ENCODE measurements around the gene NUDT4.
"Not testable (repeated sequence)": the region's sequence is repeated elsewhere in the genome, so short reads cannot be mapped to it uniquely, and the experiment has no call there.

NUDT4 gene

DNA sequence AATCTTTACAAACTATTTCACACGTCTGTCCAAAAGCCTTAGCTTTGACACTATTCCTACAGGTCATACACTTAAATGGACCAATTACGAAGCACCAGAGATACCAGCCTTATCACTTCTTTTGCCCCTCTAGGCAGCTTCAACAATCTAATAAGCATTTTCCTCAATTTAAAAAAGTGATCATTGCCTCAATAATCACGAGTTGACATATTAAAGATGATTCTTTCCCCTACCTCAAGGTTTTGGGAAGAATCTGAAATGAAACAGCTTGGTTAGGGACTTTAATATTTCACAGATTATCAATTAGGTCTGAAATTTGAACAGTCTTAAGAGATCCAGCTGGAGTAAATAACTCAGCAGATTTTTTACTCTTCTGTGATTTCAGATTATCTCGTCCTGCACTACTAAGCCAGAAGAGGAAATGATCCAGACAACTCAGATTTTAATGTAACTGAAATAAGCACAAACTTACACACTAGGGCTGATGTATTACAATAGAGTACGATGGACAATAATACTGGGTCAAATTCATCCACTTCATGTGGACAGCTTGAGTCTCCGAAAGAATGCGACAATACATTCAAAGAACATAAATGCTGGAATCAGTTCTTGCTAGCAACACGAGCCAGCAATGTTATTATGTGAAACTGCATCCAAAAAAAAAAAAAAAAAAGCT is 48.1 kb downstream of the NUDT4 start:
- Histone ChIP-seq H3K4me3 (ENCODE audit: insufficient read depth, low read depth, low read length, poor library complexity, severe bottlenecking) (no peak overlapping the region), H3K36me3 (ENCODE audit: control insufficient read depth, insufficient read depth, low read length) (no peaks in the 10 kb centered on the region), H3K4me1 (ENCODE audit: control insufficient read depth, insufficient read depth, low read length, poor library complexity, severe bottlenecking) (peaks cover 33% of the 10 kb centered on the region), H3K27me3 (replicated peaks; ENCODE audit: control insufficient read depth, insufficient read depth, low read length, poor library complexity, severe bottlenecking) (no peaks in the 10 kb centered on the region), H3K27ac (ENCODE audit: insufficient read depth, low read length, poor library complexity, severe bottlenecking) (no peak overlapping the region), H3K9me3 (ENCODE audit: control insufficient read depth, low read length) (no peaks in the 10 kb centered on the region)
- no peak for DNase-seq

- H3K4me1 ChIP-seq (ENCODE audit: control insufficient read depth, insufficient read depth, low read length, poor library complexity, severe bottlenecking) = peaks cover 33% of the 10 kb centered on the region
- H3K4me3 ChIP-seq (ENCODE audit: insufficient read depth, low read depth, low read length, poor library complexity, severe bottlenecking) = peak overlapping the region; percentile 2
- no peak overlapping the region for H3K27ac ChIP-seq (ENCODE audit: insufficient read depth, low read length, poor library complexity, severe bottlenecking)
- H3K36me3 ChIP-seq (ENCODE audit: control insufficient read depth, insufficient read depth, low read length) = no peaks in the 10 kb centered on the region
- H3K27me3 ChIP-seq (replicated peaks; ENCODE audit: control insufficient read depth, insufficient read depth, low read length, poor library complexity, severe bottlenecking) = no peaks in the 10 kb centered on the region
- H3K9me3 ChIP-seq (ENCODE audit: control insufficient read depth, low read length) = no peaks in the 10 kb centered on the region
- no peak for DNase-seq
Measured at GRCh38 chr12:93426412-93426805, 48.7 kb downstream of the NUDT4 start.

- peaks cover 29% of the 10 kb centered on the region for H3K4me1 ChIP-seq (ENCODE audit: control insufficient read depth, insufficient read depth, low read length, poor library complexity, severe bottlenecking)
- H3K36me3 ChIP-seq (ENCODE audit: control insufficient read depth, insufficient read depth, low read length) = no peaks in the 10 kb centered on the region
- H3K9me3 ChIP-seq (ENCODE audit: control insufficient read depth, low read length) = no peaks in the 10 kb centered on the region
- DNase-seq = no peak
- H3K27ac ChIP-seq (ENCODE audit: insufficient read depth, low read length, poor library complexity, severe bottlenecking) = no peak overlapping the region
- no peaks in the 10 kb centered on the region for H3K27me3 ChIP-seq (replicated peaks; ENCODE audit: control insufficient read depth, insufficient read depth, low read length, poor library complexity, severe bottlenecking)
- H3K4me3 ChIP-seq (ENCODE audit: insufficient read depth, low read depth, low read length, poor library complexity, severe bottlenecking) = no peak overlapping the region
Measured at GRCh38 chr12:93427779-93428564, 50.2 kb downstream of the NUDT4 start.

GRCh38 chr12:93429448-93429847 is 51.7 kb downstream of the NUDT4 start:
- Histone ChIP-seq H3K36me3 (ENCODE audit: control insufficient read depth, insufficient read depth, low read length) (no peaks in the 10 kb centered on the region), H3K9me3 (ENCODE audit: control insufficient read depth, low read length) (no peaks in the 10 kb centered on the region), H3K4me1 (ENCODE audit: control insufficient read depth, insufficient read depth, low read length, poor library complexity, severe bottlenecking) (peaks cover 29% of the 10 kb centered on the region), H3K27ac (ENCODE audit: insufficient read depth, low read length, poor library complexity, severe bottlenecking) (no peak overlapping the region), H3K4me3 (ENCODE audit: insufficient read depth, low read depth, low read length, poor library complexity, severe bottlenecking) (no peak overlapping the region), H3K27me3 (replicated peaks; ENCODE audit: control insufficient read depth, insufficient read depth, low read length, poor library complexity, severe bottlenecking) (no peaks in the 10 kb centered on the region)
- DNase-seq = no peak

- Histone ChIP-seq H3K36me3 (ENCODE audit: control insufficient read depth, insufficient read depth, low read length) (no peaks in the 10 kb centered on the region), H3K4me3 (ENCODE audit: insufficient read depth, low read depth, low read length, poor library complexity, severe bottlenecking) (no peak overlapping the region), H3K4me1 (ENCODE audit: control insufficient read depth, insufficient read depth, low read length, poor library complexity, severe bottlenecking) (peaks cover 29% of the 10 kb centered on the region), H3K27ac (ENCODE audit: insufficient read depth, low read length, poor library complexity, severe bottlenecking) (no peak overlapping the region), H3K27me3 (replicated peaks; ENCODE audit: control insufficient read depth, insufficient read depth, low read length, poor library complexity, severe bottlenecking) (no peaks in the 10 kb centered on the region), H3K9me3 (ENCODE audit: control insufficient read depth, low read length) (no peaks in the 10 kb centered on the region)
- DNase-seq = no peak
Measured at GRCh38 chr12:93429852-93430251, 52.1 kb downstream of the NUDT4 start.

DNA sequence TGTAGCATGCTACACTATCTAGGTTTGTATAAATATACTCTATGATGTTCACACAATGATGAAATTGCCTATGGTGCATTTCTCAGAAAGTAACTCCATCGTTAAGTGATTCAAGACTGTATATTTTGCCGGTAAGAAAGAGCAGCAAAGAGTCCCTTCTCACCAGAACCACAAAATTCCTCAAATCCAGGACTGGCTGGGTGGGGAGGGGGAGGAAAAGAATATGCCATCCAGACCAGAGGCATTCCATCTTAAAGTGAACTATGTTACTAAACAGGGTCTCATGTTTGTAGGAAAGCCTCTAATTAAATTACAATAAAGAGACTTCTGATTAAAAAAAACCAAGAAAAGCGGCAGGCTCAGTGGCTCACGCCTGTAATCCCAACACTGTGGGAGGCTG is 52.6 kb downstream of the NUDT4 start:
- no peak for DNase-seq
- H3K4me3 ChIP-seq (ENCODE audit: insufficient read depth, low read depth, low read length, poor library complexity, severe bottlenecking) = no peak overlapping the region
- no peaks in the 10 kb centered on the region for H3K9me3 ChIP-seq (ENCODE audit: control insufficient read depth, low read length)
- no peaks in the 10 kb centered on the region for H3K27me3 ChIP-seq (replicated peaks; ENCODE audit: control insufficient read depth, insufficient read depth, low read length, poor library complexity, severe bottlenecking)
- peaks cover 27% of the 10 kb centered on the region for H3K4me1 ChIP-seq (ENCODE audit: control insufficient read depth, insufficient read depth, low read length, poor library complexity, severe bottlenecking)
- H3K36me3 ChIP-seq (ENCODE audit: control insufficient read depth, insufficient read depth, low read length) = no peaks in the 10 kb centered on the region
- H3K27ac ChIP-seq (ENCODE audit: insufficient read depth, low read length, poor library complexity, severe bottlenecking) = no peak overlapping the region

GRCh38 chr12:93432031-93432430 is 54.3 kb downstream of the NUDT4 start:
- not testable (repeated sequence) for H3K4me3 ChIP-seq (ENCODE audit: insufficient read depth, low read depth, low read length, poor library complexity, severe bottlenecking); H3K27ac ChIP-seq (ENCODE audit: insufficient read depth, low read length, poor library complexity, severe bottlenecking); H3K27me3 ChIP-seq (replicated peaks; ENCODE audit: control insufficient read depth, insufficient read depth, low read length, poor library complexity, severe bottlenecking); H3K36me3 ChIP-seq (ENCODE audit: control insufficient read depth, insufficient read depth, low read length); H3K9me3 ChIP-seq (ENCODE audit: control insufficient read depth, low read length); DNase-seq
- peaks cover 17% of the 10 kb centered on the region for H3K4me1 ChIP-seq (ENCODE audit: control insufficient read depth, insufficient read depth, low read length, poor library complexity, severe bottlenecking)

DNA sequence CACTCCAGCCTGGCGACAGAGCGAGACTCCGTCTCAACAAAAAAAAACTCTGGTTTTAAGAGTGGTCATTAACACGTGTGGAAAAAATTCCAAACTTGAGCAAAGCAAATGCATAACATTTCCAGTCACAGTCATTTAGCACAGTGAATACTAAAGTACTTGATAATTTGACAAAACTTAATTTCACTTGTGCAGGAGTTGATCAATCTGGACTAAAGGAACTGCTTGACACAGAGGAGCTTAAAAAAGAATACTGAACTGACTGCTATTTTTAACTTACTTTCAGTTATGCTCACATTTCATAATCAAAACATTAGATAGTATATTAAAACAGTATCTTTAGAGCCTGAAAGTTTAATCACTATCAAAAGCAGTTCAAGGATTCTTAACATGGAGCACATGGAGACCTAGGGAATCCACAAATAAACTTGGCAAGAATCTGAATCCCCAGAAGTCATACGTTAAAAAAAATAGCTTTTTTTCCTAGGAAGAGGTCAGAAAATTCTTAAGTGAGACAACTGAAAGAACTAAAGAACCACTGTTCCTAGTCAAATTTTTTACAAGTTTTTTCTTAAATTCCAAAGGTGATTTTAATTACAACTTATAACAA is 56.6 kb downstream of the NUDT4 start:
- Histone ChIP-seq H3K9me3 (ENCODE audit: control insufficient read depth, low read length) (no peaks in the 10 kb centered on the region), H3K27me3 (replicated peaks; ENCODE audit: control insufficient read depth, insufficient read depth, low read length, poor library complexity, severe bottlenecking) (no peaks in the 10 kb centered on the region), H3K36me3 (ENCODE audit: control insufficient read depth, insufficient read depth, low read length) (no peaks in the 10 kb centered on the region), H3K4me3 (ENCODE audit: insufficient read depth, low read depth, low read length, poor library complexity, severe bottlenecking) (no peak overlapping the region), H3K4me1 (ENCODE audit: control insufficient read depth, insufficient read depth, low read length, poor library complexity, severe bottlenecking) (peaks cover 34% of the 10 kb centered on the region), H3K27ac (ENCODE audit: insufficient read depth, low read length, poor library complexity, severe bottlenecking) (no peak overlapping the region)
- no peak for DNase-seq

DNA sequence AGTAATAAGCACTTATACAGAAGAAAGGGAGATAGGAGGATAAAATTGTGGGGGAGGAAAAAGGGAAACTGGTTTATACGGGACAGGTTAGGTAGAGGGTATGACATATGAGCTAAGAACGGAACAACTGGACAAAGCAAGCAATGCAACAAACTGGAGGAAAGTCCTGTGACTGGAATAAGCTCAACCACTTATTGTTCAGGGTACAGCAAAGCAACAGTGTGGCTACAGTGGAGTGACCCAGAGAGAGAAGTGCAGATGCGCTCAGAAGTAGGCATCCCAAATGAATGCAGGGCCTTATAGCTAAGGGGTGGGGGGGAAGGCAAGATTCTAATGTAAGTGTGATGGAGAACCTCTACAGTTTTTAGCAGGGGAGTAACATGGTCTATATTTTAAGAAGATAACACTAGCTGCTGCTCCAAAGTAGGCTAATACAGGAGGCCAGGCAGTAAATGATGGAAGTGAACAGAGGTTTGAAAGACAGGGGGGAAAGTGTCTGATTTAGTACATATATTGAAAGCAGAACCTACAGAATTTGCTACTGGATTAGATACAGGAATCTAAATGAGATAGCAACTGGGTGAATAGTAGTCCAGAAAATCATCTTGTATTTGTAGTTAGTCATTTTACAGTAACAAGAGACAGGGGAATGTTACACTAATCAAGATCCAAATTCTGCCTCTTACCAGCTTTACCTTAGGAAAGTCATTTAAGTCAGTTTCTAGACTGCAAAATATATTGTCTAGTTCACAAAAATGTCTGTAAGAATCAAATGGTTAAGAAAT is 60.7 kb downstream of the NUDT4 start:
- Histone ChIP-seq H3K4me3 (ENCODE audit: insufficient read depth, low read depth, low read length, poor library complexity, severe bottlenecking) (no peak overlapping the region), H3K27ac (ENCODE audit: insufficient read depth, low read length, poor library complexity, severe bottlenecking) (no peak overlapping the region), H3K27me3 (replicated peaks; ENCODE audit: control insufficient read depth, insufficient read depth, low read length, poor library complexity, severe bottlenecking) (no peaks in the 10 kb centered on the region), H3K36me3 (ENCODE audit: control insufficient read depth, insufficient read depth, low read length) (no peaks in the 10 kb centered on the region), H3K9me3 (ENCODE audit: control insufficient read depth, low read length) (no peaks in the 10 kb centered on the region), H3K4me1 (ENCODE audit: control insufficient read depth, insufficient read depth, low read length, poor library complexity, severe bottlenecking) (peaks cover 40% of the 10 kb centered on the region)
- no peak for DNase-seq
